GM21717 (cell line): ENCODE data around the gene ALDOA.

ENCODE experiments used
- ATAC-seq: cut with Tn5 transposase; IDR thresholded peaks from one replicate; pipeline ENCODE4 v1.9.1; 2021; ENCODE audit warnings: mild to moderate bottlenecking, moderate library complexity; ENCODE audit not compliant: unreplicated experiment

Gene ALDOA

DNA sequence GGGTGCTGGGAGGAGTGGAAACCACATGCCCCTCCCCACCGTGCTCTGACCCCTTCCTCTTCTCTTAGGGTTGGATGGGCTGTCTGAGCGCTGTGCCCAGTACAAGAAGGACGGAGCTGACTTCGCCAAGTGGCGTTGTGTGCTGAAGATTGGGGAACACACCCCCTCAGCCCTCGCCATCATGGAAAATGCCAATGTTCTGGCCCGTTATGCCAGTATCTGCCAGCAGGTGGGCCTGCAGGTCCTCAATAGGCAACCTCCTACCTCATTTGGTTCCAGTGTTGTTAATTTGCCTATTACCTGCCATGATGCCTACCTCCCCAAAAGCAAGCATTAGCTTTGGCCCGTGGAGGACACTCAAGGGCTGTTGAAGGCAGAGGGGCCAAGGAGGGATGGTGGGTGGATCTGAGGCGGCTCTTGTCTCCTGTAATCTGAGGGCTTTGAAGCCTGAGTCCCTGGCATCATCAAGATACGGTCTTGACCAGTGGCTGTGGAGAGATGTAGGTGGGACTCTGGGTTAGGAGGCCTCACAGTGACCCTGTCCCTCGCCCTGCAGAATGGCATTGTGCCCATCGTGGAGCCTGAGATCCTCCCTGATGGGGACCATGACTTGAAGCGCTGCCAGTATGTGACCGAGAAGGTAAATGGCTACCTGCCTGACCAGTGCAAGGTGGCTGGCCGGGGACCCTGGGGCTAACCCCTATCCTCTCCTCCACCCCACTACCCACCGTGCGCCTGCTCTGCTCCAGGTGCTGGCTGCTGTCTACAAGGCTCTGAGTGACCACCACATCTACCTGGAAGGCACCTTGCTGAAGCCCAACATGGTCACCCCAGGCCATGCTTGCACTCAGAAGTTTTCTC is 3.4 kb downstream of the ALDOA start:
- ATAC-seq, result no peak

DNA sequence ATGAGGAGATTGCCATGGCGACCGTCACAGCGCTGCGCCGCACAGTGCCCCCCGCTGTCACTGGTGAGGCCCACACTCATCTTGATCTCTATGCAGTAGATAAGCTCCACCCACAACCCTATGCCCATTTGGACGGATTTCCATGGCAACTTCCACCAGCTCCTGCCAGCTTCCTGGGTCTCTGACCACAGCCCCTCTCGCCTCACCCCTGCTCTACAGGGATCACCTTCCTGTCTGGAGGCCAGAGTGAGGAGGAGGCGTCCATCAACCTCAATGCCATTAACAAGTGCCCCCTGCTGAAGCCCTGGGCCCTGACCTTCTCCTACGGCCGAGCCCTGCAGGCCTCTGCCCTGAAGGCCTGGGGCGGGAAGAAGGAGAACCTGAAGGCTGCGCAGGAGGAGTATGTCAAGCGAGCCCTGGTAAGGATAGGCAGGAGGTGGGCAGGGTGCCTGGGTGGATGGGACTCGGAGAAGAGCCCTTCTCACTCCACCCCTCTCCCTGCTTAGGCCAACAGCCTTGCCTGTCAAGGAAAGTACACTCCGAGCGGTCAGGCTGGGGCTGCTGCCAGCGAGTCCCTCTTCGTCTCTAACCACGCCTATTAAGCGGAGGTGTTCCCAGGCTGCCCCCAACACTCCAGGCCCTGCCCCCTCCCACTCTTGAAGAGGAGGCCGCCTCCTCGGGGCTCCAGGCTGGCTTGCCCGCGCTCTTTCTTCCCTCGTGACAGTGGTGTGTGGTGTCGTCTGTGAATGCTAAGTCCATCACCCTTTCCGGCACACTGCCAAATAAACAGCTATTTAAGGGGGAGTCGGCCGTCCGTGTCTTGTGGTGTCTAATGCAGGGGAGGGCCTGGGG is 4.3 kb downstream of the ALDOA start:
- no peak for ATAC-seq

DNA sequence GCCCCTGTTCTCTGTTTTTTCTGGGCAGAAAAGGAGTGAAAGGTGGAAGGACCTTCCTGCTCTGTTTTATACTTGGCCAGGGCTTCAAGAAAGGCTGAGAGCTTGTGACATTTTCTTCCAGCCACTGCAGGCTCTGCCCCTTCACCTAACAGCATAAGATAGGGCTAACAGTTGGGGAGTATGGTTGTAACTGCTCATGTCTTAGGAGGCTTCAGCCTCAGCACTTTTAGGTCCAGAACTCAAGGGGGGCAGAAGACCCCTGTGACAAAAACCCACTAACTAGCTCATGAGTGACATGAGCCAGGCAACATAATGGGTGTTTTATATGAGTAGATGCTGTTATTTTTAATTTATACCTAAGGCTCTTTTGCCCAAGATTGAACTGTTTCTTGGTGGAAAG is 4.9 kb downstream of the ALDOA start:
- ATAC-seq, result no peak

DNA sequence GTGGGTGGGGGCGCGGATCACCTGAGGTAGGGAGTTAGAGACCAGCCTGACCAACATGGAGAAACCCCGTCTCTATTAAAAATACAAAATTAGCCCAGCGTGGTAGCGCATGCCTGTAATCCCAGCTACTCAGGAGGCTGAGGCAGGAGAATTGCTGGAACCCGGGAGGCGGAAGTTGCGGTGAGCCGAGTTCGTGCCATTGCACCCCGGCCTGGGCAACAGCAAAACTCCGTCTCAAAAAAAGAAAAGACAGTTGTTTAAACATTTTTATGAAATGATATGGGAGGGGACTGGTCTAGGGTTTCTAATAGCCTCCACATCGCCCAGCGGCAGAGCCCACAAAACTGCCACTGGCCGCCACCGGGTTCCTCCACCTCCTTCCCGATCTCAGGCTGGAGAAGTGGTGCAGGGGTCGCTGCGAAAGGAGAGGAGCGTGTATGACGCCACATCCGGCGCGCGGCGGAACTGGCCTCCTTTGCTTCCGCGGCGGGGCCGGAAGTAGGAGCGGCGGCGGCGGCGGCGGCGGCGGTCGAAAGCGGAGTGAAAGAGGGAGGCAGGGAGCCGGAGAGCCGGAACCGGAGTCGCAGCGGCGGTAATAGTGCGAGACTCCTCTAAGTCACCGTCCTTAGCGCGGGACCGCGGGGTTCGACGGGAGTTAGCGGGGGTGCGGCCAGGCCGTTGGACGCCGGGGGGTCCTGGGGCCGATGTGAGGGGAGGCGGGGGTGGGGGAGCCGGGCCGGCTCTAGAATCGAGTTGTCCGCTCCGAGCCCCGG is 10.1 kb downstream of the ALDOA start, which contains the start of gene PPP4C:
PPP4C (plus strand) TSS at position 492 of the 773 bp plus-strand sequence. CDS start 384 bp downstream, outside the sequence.
- ATAC-seq, result no peak

DNA sequence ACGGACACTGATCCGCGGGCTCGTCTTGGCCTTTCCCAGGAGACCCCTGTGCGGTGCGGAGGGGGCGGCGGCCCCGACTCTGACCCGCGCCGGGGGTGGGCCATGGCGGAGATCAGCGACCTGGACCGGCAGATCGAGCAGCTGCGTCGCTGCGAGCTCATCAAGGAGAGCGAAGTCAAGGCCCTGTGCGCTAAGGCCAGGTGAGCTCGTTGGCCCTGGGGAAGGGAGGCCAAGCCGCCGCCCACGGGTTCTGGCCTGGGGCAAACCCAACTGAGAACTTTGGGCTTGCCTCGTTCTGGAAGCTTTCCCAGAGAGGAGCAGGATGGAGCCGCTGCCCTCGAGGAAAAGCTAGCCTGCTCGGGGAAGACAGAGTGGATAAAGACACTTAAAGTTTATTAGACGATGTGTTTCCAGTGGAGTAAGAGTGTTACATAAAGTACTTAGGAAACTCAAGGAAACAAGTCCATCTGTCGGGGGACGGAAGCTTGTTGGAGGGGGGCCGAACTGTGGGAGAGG is 10.8 kb downstream of the ALDOA start:
- ATAC-seq, result no peak

DNA sequence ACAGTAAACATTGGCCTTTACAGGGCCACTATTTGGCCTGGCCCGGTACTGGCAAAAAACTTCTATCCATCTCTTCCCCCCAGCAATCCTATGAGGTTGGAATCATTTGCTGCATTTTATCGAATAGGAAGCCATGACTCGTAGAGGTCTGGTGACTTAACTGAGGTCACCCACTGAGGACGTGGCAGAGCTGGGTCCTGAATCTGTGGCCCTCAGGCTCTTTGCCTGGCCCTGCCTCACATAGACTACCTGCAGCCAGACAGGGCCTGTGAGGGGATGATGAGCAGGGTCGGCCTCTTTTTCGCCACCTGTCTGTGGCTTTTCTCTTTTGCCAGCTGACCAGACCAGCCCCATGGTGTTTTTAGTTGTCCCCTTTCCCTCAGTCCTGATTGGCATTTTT is 12.1 kb downstream of the ALDOA start:
- no peak for ATAC-seq

DNA sequence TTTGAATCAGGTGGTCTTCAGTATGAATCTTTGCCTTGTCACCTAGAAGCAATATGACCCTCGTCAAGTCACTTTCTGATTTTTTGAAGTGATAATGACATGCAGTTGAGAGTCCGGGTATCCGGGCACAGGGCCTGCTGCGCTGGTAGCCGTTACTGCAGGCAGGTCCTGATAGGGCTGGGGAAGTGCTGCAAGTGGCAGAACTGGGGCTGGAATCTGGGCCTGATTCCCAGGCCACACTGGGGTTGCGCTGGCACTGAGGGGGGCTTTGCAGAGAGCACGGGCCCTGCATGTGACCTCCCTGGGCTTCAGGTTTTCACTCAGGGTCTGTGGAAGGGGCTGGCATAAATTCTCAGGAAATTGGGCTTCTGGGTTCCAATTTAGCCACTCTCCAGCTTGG is 13.2 kb downstream of the ALDOA start:
- no peak for ATAC-seq

DNA sequence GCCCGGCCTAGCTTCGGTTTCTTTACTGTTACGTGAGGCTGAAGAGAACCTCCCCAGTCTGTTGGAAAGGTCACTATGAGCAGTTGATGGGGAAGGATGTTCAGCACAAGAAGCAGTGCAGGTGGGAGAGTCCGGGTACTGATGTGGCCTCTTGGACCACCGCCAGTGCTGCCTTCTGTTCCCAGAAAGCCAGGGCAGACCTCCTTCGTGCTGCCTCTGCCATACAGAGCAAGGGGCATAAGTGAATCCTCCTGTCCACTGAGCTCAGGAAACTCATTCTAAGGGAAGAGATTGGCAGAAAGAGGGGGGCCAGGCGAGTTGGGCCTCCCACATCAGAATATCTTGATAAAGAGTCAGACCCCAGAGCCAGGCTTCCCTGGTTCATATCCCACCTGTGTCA is 13.9 kb downstream of the ALDOA start:
- no peak for ATAC-seq

DNA sequence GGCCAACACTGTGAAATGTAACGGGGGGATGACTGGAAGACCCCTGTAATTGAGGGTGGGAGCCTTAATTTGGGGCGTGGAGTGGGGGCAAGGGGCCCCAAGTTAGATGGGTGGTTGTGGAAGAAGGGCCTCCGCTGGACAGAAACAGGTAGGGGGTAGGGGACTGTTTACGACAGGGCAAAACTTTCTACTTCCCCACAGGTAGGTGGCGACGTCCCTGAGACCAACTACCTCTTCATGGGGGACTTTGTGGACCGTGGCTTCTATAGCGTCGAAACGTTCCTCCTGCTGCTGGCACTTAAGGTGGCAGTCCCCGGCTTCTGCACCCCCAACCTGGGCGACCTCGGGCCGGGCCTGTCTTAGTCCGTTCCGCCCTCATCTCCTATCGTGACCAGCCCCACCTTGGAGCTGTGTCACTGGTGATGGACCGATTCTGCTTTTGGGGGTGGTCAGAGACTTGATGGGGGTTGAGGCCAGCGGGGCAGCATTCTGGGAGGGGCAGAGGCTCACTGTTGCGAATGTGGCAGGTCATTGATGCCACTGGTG is 17.1 kb downstream of the ALDOA start:
- no peak for ATAC-seq

DNA sequence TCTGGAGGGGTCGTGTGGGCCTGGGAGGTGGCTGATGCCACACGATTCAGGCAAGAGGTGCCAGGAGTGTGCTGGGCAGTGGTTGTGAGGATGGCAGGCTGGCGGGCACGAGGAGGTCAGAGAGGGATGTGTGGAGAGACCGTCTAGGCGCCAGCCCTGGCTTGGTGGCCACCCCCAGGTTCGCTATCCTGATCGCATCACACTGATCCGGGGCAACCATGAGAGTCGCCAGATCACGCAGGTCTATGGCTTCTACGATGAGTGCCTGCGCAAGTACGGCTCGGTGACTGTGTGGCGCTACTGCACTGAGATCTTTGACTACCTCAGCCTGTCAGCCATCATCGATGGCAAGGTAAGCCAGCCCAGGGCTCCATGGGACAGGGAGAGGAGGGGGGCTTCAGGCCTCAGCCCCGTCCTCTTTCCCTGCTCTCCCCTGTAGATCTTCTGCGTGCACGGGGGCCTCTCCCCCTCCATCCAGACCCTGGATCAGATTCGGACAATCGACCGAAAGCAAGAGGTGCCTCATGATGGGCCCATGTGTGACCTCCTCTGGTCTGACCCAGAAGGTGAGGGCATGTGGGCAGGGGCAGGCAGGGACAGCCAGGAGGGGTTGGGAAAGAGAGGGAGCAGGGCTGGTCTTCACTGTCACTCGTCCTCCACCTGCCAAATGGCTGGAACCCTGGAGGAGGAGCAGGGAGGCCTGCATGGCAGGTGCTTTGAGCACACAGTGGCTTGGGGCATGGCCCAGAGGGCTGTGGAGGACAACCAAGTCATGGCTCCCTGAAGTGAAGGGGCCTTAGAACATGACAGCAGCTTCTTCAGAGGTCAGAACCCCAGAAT is 17.9 kb downstream of the ALDOA start:
- ATAC-seq, result no peak

DNA sequence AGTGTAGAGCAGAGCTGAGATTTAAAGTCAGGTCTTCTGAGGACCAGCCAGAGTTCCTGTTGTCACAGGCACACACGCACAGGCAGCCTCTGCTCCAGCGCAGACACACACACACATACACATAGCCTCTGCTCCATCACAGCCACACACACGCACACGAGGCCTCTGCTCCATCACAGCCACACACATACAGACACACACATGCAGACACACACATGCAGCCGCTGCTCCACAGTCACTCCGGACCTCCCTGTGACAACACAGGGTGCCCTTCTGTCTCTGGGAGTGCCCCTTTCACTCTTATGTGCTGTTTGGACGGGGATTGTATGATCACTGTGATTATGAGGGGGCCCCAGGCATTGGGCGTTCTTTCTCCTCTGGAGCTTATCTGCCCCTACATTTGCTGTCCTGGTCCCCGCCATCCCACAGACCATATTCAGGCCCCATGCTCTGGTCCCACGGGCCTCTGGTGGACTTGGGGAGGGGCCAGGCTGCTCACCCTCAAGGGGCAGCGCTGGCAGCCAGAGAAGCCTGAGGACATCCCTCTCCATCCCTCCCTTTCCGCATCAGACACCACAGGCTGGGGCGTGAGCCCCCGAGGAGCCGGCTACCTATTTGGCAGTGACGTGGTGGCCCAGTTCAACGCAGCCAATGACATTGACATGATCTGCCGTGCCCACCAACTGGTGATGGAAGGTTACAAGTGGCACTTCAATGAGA is 18.7 kb downstream of the ALDOA start:
- no peak for ATAC-seq

DNA sequence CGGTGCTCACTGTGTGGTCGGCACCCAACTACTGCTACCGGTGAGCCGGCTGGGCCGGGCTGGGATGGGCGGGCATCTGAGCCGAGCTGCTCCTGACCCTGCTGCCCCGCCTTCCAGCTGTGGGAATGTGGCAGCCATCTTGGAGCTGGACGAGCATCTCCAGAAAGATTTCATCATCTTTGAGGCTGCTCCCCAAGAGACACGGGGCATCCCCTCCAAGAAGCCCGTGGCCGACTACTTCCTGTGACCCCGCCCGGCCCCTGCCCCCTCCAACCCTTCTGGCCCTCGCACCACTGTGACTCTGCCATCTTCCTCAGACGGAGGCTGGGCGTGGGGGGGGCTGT is 19.2 kb downstream of the ALDOA start:
- no peak for ATAC-seq

DNA sequence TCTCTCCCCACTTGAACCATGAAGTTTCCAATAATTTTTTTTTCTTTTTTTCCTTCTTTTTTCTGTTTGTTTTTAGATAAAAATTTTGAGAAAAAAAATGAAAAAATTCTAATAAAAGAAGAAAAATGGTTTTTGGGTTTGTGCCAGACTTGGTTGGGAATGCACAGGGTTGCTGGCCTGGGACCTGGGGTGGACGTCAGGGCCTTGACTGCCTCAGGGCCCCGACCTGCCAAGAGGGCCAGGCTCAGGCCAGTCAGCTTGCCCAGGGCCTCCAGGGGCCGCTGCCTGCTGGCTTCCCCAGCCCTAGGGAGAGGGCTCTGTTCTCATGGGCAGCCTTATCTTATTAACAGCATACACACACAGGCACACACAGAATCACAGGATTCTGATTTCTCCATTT is 19.7 kb downstream of the ALDOA start:
- ATAC-seq, result no peak

DNA sequence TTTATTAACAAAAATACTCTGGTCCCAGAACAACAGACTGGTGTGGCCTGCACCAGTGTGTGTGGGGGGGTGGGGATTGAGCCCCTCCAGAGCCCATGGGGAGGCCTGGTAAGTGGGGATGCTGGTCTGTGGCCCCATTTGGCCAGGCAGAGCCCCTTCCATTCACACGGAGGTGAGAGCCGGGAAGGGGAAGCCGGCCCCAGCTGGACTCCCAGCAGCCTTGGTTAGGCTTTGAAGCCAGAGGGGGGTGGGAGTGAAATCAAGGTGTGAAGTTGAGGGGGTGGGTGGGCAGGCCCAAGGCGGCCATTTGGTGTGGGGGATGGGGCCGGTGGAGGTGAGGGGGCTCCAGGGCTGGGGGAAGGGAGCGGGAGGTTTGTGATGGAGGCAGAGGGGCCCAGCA is 20.3 kb downstream of the ALDOA start:
- ATAC-seq, result no peak

DNA sequence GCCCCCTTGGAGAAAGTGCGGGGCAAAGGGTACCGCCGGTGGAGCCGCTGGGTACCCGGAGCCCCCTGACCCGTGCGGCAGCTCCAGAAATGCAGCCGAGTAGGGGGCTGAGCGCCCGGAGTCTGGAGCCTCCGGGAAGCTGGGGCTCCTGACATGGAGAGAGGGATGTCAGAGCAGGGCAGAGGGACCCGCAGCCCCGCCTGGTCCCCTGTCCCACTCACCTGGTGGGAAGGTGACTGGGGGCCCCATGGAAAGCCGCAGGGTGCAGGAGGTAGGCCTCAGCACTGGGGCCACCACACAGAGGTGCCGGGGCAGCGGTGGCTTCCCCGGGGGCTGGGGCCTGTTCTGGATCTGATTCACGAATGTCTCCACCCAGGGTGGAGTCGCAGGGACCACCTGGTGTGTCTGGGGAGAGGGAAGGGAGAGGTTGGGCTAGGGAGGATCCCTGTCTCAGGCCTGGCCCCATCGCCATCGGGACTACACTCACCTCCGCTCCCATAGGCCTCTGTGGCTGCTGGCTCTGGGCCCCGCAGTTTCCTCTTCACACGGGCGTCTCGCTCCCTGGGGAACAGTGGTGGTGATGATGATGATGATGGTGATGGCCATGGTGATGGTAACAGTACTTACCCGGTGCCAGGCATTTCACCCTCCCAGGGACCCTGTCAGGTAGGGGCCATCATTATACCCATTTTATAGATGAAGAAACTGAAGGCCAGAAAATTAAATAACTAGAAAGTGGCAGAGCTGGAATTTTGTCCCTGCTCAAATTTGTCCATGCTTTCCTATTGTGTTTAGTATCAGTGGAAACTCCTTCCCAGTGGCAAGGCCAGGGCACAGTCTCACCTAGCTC is 21.0 kb downstream of the ALDOA start:
- no peak for ATAC-seq

DNA sequence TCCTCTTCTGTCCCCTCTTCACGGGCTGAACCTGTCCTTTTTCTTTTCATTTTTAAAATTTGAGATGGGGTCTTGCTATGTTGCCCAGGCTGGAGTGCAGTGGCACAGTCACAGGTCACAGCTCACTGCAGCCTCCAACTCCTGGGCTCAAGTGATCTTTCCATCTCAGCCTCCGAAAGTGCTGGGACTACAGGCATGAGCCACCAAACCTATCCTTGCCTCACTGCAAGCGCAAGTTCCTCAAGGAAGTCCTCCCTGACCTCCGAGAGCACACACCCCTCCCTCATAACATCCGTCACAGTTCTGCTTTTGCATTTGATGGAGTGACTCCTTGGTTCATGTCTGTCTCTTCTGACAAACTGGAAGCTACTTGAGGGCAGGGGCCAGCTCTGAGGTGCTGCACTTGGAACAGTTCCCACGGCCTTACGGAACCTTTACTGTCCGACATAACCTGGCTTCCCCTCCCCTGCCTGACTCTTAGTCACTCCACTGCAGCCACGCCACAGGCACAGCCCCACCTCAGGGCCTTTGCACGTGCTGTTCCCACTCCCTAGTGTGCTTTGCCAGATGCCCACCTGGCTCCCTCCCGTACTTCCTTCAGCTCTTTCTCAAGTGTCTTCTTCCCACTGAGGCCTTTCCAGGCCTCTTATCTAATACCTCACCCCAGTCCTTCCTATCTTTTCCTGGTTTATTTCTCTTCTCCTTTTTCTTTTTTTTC is 21.8 kb downstream of the ALDOA start:
- no peak for ATAC-seq

DNA sequence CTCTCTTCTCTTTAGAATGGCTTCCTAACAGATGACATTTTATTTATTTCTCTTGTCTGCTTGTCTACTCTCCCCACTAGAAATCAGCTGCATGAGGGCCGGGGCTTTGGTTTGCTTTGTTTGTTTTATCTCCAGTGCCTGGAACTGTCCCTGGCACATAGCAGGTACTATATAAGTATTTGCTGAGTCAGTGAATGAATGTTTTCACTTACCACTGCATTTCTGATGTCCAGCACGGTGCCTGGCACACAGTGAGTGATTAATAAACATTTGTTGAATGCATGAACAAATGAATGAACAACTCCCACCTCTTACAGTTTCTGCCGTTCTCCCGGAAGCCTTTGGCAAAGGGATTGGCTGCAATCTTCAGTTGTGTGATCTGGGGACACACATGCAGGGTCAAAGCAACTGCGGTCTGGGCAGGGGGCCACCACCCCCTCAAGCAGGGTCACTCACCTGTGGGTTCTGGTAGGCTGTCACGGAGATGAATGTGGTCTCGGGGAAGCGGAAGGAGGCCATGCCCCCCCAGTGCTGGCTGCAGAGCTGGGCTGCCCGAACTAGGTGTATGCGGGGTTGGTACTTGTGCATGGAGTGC is 22.8 kb downstream of the ALDOA start:
- no peak for ATAC-seq
